HG03354 (cell line): ENCODE data around the gene RHOBTB3.
A peak's percentile ranks its signal among the peaks of the same experiment; 100 is the strongest.
"Not testable (repeated sequence)": the region's sequence is repeated elsewhere in the genome, so short reads cannot be mapped to it uniquely, and the experiment has no call there.

Source experiments
- ATAC-seq: cut with Tn5 transposase; IDR thresholded peaks from one replicate; pipeline ENCODE4 v1.9.1; 2021; ENCODE audit warnings: mild to moderate bottlenecking; ENCODE audit not compliant: unreplicated experiment, poor library complexity, severe bottlenecking

Gene RHOBTB3

DNA sequence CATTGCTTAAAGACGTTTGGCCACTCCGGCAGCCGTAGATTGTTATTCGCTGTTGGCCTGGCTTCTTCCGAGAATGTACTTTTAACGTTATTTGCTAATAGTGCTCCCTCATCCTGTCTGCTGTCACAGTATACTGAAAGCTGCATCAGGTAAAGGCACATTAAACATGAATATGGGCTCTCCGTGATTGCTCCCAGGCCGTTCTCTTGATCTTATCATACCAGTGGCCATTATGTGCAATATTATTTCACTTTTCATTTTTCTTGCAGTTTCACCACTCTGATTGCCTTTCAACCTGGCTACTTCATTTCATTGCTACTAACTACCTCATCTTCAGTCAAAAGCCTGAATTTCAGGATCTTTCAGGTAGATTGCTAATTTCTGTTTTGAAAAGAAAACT lies 57.4 kb downstream of the RHOBTB3 start:
- no peak for ATAC-seq

DNA sequence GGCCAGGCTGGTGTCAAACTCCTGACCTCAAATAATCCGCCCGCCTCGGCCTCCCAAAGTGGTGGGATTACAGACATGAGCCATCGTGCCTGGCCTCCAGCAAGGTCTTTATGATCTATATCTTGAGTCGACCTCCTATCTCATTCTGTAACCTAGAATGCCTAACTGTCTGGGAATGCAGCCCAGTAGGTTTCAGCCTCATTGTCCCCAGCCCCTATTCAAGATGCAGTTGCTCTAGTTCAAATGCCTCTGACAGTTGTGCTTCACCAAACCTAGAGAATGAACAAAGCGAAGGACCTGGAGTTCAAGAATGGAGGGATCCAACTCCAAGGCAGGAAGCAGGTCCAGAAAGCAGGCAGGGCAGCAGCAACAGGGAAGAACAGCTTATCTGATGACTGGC lies 60.6 kb downstream of the RHOBTB3 start:
- ATAC-seq, result no peak

DNA sequence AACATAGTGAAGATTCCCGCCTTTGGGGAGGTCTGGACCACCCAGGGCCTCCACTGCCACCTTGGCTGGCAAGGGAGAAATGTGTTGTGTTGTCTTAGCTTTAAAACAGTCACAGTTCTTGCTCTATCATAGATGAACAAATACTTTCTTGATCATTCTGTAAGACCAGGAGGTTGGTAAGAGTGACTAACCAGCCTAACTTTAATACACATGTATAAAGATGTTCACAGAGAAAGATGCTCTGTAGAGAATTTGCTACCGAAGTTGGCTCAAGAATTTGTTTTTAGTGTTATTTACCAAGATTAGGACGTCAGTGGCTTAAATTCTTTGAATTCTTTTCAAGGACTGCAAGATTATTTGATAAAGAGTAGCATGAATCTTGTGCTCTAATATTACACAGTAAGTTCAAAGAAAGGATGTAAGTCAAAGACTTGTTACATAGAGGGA lies 63.0 kb downstream of the RHOBTB3 start:
- no peak for ATAC-seq

DNA sequence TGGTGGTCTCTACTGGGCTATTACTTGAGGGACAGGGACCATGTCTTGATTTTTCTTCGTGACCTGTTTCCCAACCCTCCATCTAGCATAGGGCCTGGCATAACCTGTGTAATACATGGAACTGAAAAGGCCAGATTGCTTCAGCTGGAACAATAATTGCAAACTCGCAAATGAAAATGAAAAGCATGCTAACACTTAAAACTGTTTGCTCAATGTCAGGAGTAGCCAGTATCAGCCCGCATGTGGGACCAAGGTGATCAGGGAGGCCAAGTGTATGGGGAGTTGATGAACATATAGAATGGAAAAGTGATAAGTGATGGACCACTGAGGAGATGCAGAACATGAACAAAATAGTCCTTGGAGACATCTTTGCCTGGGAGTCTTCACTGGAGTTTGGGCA lies 66.2 kb downstream of the RHOBTB3 start:
- no peak for ATAC-seq

DNA sequence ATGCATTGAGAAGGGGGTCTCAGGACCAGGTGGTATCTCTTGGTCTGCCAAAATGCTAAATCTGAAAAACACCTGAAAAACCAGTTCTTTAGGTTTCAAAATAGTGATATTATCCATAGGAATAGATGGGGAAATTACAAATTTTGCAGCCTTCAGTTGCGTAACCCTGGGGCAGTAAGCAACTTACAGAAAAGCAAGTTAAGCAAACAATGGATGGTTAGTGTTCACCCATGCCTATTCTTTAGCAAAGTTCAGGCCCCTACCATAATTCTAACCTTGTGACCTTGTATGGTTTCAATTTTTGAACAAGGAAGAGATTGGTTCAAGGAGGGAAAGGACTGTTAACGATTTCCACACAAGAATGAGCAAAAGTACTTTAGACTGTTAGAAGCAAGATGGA lies 66.9 kb downstream of the RHOBTB3 start:
- no peak for ATAC-seq

DNA sequence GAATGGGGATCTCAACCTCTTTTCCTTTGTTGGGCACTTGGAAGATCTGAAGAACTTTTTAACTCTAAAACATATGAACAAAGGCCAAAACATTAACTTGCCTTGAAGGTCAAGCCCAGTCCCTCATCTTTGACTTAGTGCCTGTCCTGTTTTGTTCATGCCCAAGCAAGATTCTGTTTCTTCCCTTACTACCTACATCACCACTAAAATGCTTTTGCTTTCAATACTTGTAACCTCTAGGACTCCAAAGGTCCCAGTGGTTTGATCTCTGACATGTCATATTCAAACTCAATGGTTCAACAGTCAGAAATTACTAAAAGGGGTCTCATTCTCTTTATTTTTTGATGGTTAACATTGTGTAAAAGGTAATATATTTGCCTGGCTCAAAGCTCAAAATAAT lies 67.4 kb downstream of the RHOBTB3 start:
- no peak for ATAC-seq

DNA sequence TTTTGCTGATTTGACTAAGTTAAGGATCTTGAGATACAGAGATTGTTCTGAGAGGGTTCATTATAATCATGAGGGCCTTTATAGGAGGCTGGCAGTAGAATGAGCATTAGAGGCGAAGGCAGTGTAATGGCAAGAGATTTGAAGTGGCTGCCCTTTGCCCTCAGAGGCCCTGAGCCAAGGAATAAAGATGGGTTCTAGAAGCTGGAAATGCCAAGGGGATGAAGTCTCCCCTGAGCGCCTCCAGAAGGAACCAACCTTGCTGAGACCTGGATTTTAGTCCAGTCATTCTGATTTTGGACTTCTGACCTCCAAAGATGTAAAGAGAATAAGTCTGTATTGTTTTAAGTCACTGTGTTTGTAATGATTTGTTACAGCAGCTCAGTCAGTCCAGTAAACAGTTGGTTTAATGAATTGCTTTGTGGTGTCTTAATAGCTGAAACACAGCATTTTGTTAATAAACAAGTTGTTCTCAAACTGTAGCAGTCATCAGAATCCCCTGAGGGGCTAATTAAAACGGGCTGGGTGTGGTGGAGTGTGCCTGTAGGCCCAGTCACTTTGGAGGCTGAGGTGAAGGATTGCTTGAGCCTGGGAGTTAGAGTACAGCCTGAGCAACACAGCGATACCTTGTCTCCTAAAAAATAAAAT lies 68.2 kb downstream of the RHOBTB3 start:
- no peak for ATAC-seq

DNA sequence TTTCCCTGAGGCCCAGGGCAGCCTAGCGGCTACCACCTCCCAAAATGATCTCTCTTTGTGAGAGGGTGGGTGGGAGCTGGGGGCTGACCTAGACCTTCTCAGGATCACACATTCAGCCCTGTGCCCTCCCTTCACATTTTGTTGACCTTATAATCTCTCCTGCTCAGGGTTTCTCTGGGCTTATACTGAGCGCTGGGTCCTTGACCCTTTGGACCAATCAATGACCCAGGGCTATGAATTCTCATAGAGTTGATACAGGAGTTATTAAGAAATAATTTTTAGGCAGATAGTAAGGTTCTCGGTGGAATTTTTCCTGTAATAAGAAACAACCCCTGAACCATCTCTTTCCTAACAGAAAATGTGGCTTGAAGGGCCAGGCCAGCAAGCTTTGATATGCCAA lies 69.4 kb downstream of the RHOBTB3 start:
- no peak for ATAC-seq

DNA sequence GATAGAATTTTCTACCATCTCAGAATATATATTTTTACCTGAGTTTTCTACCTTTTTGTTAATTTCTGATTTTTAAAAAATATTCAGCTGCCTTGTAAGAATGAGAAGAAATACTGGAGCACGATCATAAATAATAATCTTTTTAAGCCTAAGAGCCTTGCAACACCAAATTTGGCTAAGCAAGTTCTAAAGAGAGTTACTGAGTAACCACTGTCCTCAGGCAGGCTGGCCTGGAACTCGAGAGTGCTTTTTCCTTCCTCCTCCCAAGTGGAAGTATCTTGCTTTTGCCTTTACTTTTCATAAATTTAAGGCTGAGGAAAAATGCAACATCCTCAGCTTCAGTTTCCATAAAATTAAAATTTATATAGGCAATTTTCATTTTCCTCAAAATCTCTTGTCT lies 70.4 kb downstream of the RHOBTB3 start:
- ATAC-seq, result no peak

DNA sequence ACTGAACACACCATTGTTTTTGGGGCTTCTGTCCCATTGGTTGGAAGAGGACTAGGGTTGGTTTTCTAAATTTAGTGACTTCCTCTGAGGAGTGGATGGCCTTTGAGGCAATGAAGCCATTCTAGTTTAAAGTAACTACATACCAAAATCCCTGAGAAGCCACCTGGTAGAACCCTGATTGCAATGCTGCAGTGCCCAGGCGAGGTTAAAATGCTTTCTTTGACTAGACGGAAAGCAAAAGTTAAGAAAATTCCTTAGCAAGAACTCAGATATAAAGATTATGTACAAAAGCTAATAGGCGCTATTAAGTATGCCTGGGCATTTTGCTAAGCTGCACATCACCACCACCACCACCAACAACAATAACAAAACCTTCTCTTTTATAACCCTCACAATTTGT lies 70.8 kb downstream of the RHOBTB3 start:
- no peak for ATAC-seq

DNA sequence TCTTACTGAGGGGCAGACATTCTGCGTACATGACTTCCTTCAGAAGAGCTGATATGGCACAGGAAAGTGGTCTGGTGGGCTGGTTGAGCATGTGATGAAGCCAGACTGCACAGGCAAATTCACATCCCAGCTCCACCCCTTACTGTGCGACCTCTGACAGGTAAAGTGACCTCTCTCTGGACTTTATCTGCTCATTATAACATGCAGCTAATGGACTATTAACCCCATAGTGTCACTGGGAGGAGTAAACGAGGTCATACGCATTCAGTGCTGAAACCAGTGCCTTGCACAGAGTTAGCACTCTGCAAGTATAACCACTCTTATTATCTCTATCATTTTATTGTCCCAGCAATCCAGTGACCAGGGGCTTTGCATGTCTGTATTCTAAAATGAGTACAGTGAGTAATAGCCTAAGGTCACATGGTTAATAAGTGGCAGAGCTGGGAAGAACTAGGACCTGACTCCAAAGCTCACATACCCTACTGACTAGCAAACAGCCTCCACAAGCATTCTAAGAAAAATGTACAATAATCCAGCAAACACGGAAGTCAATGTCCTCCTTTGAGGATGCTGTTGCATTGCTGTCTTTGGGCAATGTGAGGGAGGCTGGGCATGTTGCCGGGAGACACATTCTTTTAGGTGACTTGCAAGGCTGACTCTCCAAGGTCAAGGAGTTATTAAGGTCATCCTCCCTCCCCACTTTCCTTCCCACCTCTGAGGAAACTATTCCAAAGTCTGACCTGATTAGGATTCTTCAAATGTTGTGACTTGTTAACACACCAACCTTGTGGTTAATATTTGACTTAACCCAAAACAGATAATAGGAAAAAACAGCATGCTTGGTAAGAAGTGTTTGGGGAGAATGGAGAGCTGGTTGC lies 72.4 kb downstream of the RHOBTB3 start:
- no peak for ATAC-seq

DNA sequence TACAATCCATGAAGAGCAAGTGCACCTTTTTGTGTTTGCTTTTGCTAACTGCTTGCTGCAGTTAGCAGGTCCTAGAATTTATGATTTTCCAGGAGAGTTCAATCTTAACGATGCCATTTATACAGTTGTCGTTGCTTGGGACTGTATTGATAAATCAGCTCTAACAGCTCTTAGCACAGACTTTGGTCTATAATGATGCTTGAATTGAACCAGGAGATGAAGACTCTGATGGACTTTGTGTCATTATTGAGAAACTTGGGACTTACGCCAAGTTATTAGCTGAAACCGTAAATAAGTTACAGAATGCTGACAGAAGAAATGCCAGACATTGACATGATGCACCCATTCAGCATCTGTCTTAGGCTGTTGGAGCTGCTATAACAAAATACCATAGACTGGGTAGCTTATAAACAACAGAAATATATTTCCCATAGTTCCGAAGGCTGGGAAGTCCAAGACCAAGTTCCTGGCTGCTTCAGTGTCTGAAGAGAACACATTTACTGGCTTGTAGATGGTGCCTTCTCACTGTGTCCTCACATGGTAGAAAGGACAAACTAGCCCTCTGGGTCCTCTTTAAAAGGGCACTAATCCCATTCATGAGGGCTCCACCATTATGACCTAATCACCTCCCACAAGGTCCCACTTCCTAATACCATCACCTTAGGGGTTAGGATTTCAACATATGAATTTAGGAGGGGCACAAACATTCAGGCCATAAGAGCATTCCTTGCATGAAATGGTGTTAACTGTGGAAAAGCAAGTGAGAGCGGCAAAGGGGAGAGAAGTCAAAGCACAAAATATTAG lies 73.8 kb downstream of the RHOBTB3 start:
- ATAC-seq, result no peak

DNA sequence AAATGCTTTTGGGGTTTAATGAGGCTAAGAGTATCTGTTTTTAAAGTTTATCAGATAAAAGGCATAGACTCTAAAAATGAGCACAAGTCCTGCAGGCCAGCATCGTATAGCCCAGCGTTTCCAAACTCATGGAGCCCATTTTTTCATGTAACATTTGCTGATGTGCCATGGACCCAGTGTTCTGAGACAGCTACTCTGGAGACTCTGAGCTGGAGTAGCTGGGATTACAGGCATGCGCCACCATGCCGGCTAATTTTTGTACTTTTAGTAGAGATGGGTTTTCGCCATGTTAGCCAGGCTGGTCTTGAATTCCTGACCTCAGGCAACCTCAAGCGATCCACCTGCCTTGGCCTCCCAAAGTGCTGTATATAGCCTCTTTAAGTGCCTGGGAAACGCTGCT lies 75.6 kb downstream of the RHOBTB3 start:
- ATAC-seq, result no peak

DNA sequence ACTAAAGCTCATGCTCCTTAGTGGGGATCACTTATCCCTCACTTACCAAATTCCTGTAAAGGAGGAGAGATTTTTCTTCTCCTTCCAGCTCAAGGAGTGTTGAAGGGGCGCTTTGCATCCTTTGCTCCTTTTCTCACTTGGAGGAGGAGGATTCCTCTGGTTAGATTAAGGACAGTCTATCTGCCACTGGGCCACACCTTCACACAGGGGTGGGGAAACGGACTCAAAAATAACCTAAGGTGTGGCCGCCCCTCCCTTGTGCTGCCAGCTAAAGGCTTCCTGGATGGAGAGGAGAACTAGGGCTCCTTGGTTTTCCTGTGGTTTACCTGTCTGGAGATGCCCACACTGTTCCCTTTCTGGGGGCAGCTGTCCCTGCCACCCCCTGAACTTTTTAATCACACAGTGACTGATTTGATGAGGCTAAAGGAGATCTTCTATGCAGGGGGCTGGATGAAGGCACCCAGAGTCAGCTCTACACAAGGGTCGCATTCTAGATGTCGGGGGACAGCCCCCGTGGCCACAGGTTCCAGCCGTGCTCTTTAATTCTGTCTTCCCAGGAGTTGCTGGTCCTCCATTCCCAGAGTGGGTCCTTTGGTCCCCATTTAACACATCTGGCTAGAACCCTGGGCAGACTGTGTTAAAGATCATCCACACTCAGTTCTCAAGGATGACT lies 77.0 kb downstream of the RHOBTB3 start:
- no peak for ATAC-seq

DNA sequence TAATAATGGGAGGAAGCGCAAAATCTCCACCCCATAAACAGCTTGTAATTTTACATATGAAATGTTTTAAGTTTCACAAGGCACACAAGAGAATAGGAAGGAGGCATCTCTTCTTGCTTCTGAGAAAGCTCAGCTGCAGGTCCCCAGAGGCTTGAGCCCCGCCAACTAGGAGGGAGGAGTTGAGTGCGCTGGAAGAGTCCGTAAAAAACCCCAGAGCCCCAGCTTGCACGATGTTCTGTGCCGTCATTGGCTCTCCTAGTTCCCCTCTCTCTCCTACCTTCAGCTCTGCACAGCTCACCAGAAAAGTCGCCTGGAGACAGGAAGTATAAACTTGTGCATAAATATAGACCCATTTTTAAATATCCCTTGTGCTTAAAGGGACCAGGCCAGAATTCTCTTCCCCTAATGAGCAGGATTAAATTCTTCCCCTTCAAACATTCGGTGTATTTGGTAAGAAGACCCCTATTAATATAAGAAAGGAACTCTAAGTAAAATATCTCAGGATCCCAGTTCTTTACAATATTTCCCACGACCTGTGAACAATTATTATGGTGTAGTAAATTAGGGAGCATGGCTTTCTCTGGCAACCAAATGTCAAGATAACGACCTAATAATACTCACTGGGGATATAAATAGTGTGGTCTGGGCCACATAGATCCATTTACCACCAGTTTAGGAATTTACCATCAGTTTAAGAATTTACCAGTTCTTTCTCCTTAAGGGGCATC lies 77.7 kb downstream of the RHOBTB3 start:
- peak; percentile 100 for ATAC-seq

DNA sequence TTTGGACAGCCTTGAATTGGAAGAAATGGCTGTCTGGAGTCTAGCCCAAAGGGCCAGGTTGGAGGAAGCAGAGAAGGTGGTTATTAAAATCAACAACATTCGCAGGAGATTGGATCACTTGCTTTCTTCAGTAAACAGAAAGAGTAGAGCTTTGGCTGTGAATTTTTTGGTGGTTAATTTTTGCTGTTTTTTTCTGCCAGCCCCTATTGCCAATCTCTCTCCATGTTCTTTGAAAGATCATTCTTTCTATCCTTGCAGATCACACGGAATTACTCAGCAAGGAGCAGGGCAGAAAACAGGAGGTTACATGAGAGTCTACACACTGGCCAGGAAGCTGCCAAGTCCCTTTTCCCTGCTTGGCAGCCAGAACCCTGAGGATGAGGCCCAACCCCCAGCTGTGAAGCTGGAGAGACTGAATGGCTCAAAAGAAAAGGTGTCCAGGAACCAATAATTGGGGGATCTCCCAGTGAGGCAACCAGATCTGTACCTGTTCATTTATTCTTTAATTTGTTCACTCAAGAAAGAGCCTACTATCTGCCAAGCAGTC lies 78.4 kb downstream of the RHOBTB3 start:
- ATAC-seq, result no peak

DNA sequence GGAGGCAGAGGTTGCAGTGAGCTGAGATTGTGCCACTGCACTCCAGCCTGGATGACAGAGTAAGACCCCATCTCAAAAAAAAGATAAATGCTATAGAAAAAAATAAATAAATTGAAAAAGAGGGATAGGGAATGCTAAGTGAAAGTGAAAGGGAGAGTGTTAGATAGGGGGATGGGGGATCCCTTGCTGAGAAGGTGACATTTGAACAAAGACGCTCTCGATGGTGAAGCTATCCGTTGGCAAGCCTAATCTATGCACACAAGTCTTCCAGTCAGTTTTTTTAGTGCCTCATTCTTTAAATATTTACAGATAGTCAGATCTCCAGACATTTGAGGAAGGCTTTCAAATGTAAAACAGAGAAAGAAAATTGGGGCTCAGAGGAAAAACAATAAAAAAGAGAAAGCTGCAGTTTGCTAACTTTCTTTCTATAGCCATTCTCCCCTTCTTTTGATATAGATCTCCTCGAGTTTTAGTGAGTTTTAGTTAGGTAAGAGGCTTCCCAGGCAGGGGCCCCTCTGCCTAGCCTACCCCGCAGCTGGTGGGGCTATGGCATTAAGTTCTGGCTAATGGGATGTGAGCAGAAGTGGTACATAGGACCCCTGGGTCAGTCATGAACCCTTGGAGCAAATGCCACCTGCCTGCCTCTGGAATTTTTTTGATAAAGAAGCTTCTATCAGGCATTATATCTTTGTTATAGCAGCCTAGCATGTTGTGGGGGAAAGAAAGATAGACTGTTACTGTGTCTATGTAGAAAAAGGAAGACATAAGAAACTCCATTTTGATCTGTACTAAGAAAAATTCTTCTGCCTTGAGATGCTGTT lies 79.4 kb downstream of the RHOBTB3 start:
- no peak for ATAC-seq

DNA sequence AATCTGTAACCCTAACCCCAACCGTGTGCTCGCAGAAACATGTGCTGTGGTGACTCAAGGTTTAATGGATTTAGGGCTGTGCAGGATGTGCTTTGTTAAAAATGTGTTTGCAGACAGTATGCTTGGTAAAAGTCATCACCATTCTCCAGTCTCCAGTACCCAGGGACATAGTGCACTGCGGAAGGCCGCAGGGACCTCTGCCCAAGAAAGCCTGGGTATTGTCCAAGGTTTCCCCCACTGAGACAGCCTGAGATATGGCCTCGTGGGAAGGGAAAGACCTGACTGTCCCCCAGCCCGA lies 79.9 kb downstream of the RHOBTB3 start:
- not testable (repeated sequence) for ATAC-seq
